SK-N-SH treated with all-trans-retinoic acid at 6 μM for 48 hours (cell line): ENCODE measurements around the gene TRPC6.

Experiments used
- ATAC-seq: fragments of 200-7000 bp; cut with Tn5 transposase; 3 replicates; pipeline ENCODE4 v1.9.1; 2020; ENCODE audit warnings: mild to moderate bottlenecking, moderate library complexity
- ARNTL ChIP-seq: fragments of 450-650 bp; formaldehyde crosslinking; IDR thresholded peaks from 2 replicates; pipeline ENCODE4 v1.5.0; 2020; ENCODE audit warnings: low read depth, mild to moderate bottlenecking, moderate library complexity, borderline replicate concordance
- BACH2 ChIP-seq: fragments of 250-450 bp; sonication (Bioruptor Pico); IDR thresholded peaks from 2 replicates; pipeline ENCODE4 v1.9.0; 2021; ENCODE audit warnings: mild to moderate bottlenecking, borderline replicate concordance
- CREB5 ChIP-seq: fragments of 250-450 bp; sonication (Bioruptor Pico); IDR thresholded peaks from 2 replicates; pipeline ENCODE4 v1.5.1; 2020; ENCODE audit warnings: low read depth, mild to moderate bottlenecking, moderate library complexity
- CSDC2 ChIP-seq: fragments of 250-450 bp; sonication (Bioruptor Pico); IDR thresholded peaks from 2 replicates; pipeline ENCODE4 v1.5.0; 2020; ENCODE audit warnings: mild to moderate bottlenecking, moderate library complexity
- CSRNP3 ChIP-seq: fragments of 250-450 bp; sonication (Bioruptor Pico); IDR thresholded peaks from 2 replicates; pipeline ENCODE4 v1.5.1; 2021; ENCODE audit warnings: mild to moderate bottlenecking, moderate library complexity
- ESRRG ChIP-seq: fragments of 250-450 bp; sonication (Bioruptor Pico); IDR thresholded peaks from 2 replicates; pipeline ENCODE4 v1.6.1; 2021; ENCODE audit warnings: mild to moderate bottlenecking
- GLIS3 ChIP-seq: fragments of 250-450 bp; sonication (Bioruptor Pico); IDR thresholded peaks from 2 replicates; pipeline ENCODE4 v1.5.0; 2020; ENCODE audit warnings: mild to moderate bottlenecking, moderate library complexity
- ISL1 ChIP-seq: fragments of 250-450 bp; sonication (Bioruptor Pico); IDR thresholded peaks from 2 replicates; pipeline ENCODE4 v2.1.2; 2022; ENCODE audit warnings: mild to moderate bottlenecking, moderate library complexity
- OSR1 ChIP-seq: fragments of 250-450 bp; sonication (Bioruptor Pico); IDR thresholded peaks from 2 replicates; pipeline ENCODE4 v1.8.0; 2022; ENCODE audit warnings: moderate library complexity, mild to moderate bottlenecking, inconsistent platforms
- PATZ1 ChIP-seq: fragments of 250-450 bp; sonication (Bioruptor Pico); IDR thresholded peaks from 2 replicates; pipeline ENCODE4 v1.8.0; 2020; ENCODE audit warnings: mild to moderate bottlenecking, moderate library complexity, borderline replicate concordance
- POU6F1 ChIP-seq: fragments of 250-450 bp; sonication (Bioruptor Pico); IDR thresholded peaks from 2 replicates; pipeline ENCODE4 v1.8.0; 2021; ENCODE audit warnings: low read depth, mild to moderate bottlenecking, moderate library complexity, borderline replicate concordance
- PPARA ChIP-seq: fragments of 250-450 bp; sonication (Bioruptor Pico); IDR thresholded peaks from 2 replicates; pipeline ENCODE4 v1.5.0; 2020; ENCODE audit warnings: mild to moderate bottlenecking, borderline replicate concordance
- RARB ChIP-seq: fragments of 250-450 bp; sonication (Bioruptor Pico); IDR thresholded peaks from 2 replicates; pipeline ENCODE4 v1.8.0; 2021; ENCODE audit warnings: mild to moderate bottlenecking, moderate library complexity
- SNAI2 ChIP-seq: fragments of 250-450 bp; sonication (Bioruptor Pico); IDR thresholded peaks from 2 replicates; pipeline ENCODE4 v1.5.0; 2020; ENCODE audit warnings: mild to moderate bottlenecking, moderate library complexity
- TCF4 ChIP-seq: fragments of 250-450 bp; sonication (Bioruptor Pico); IDR thresholded peaks from 2 replicates; pipeline ENCODE4 v1.8.0; 2021; ENCODE audit warnings: mild to moderate bottlenecking, moderate library complexity, borderline replicate concordance
- TSHZ2 ChIP-seq: fragments of 250-450 bp; sonication (Bioruptor Pico); IDR thresholded peaks from 2 replicates; pipeline ENCODE4 v1.5.0; 2020; ENCODE audit warnings: mild to moderate bottlenecking, moderate library complexity
- ZFP3 ChIP-seq: fragments of 250-450 bp; sonication (Bioruptor Pico); IDR thresholded peaks from 2 replicates; pipeline ENCODE4 v1.5.0; 2020; ENCODE audit warnings: mild to moderate bottlenecking, moderate library complexity
- ZFP30 ChIP-seq: fragments of 450-650 bp; formaldehyde crosslinking; IDR thresholded peaks from 2 replicates; pipeline ENCODE4 v1.5.0; 2022; ENCODE audit warnings: mild to moderate bottlenecking, moderate library complexity
- ZNF565 ChIP-seq: fragments of 450-650 bp; formaldehyde crosslinking; conservative IDR thresholded peaks from 2 replicates; pipeline ENCODE4 v1.5.0; 2020; ENCODE audit warnings: low read depth, mild to moderate bottlenecking, moderate library complexity
- ZNF70 ChIP-seq: fragments of 450-650 bp; formaldehyde crosslinking; IDR thresholded peaks from 2 replicates; pipeline ENCODE4 v1.5.0; 2020; ENCODE audit warnings: mild to moderate bottlenecking, moderate library complexity
- ZNF8 ChIP-seq: fragments of 450-650 bp; formaldehyde crosslinking; IDR thresholded peaks from 2 replicates; pipeline ENCODE4 v1.5.0; 2020; ENCODE audit warnings: mild to moderate bottlenecking, moderate library complexity

TRPC6 gene

GRCh38 chr11:101511065-101511464 is 72.7 kb downstream of the TRPC6 start:
- TF ChIP-seq CSRNP3 (CRISPR knock-in tag) (no peak), PPARA (CRISPR knock-in tag) (no peak), TSHZ2 (CRISPR knock-in tag) (no peak), ARNTL (CRISPR knock-in tag) (no peak), ISL1 (CRISPR knock-in tag) (no peak), TCF4 (CRISPR knock-in tag) (no peak), ZFP30 (CRISPR knock-in tag) (no peak), PATZ1 (no peak), GLIS3 (CRISPR knock-in tag) (no peak), SNAI2 (no peak), RARB (no peak), ZNF565 (CRISPR knock-in tag) (no peak), ZFP3 (no peak), ESRRG (no peak), BACH2 (CRISPR knock-in tag) (no peak), ZNF70 (no peak), CREB5 (CRISPR knock-in tag) (no peak)
- ATAC-seq: no peak

GRCh38 chr11:101510591-101510990 is 73.2 kb downstream of the TRPC6 start:
- TF ChIP-seq POU6F1 (CRISPR knock-in tag): no peak
- ATAC-seq: no peak

GRCh38 chr11:101509922-101510321 is 73.9 kb downstream of the TRPC6 start:
- ATAC-seq: no peak
- TF ChIP-seq ZNF8 (CRISPR knock-in tag) (no peak), BACH2 (CRISPR knock-in tag) (no peak), GLIS3 (CRISPR knock-in tag) (no peak), TCF4 (CRISPR knock-in tag) (no peak), ESRRG (no peak), ZNF565 (CRISPR knock-in tag) (no peak), ZFP3 (no peak), ISL1 (CRISPR knock-in tag) (no peak), CREB5 (CRISPR knock-in tag) (no peak), CSDC2 (CRISPR knock-in tag) (no peak), POU6F1 (CRISPR knock-in tag) (no peak), ARNTL (CRISPR knock-in tag) (no peak), OSR1 (CRISPR knock-in tag) (no peak)
